T47D (cell line): ENCODE data around the gene WT1.
"Not testable (repeated sequence)": the region's sequence is repeated elsewhere in the genome, so short reads cannot be mapped to it uniquely, and the experiment has no call there.

Experiments
- DNase-seq, 2 experiments: peaks; one replicate each; pipeline versions ENCODE4 v3.0.0 to v3.0.0-alpha.2; 2011 to 2012; ENCODE audit warnings: low read depth in 1 of 2, low spot score in 1 of 2
- JUND ChIP-seq: IDR thresholded peaks from 2 replicates; pipeline ENCODE4 v1.6.1; 2012; ENCODE audit warnings: low read depth
- in situ Hi-C: cut with HindIII; loops from 2 replicates; pipeline ENCODE4 v1.10.0; 2016; ENCODE audit warnings: low sequenced_read_pairs, low pct_unique_long_range_greater_than_20kb

The WT1 gene

GRCh38 chr11:32385998-32386397, 49.3 kb downstream of the WT1 start:
- TF ChIP-seq JUND, result no peak
- peak; percentile 85 to 88 for DNase-seq

DNA sequence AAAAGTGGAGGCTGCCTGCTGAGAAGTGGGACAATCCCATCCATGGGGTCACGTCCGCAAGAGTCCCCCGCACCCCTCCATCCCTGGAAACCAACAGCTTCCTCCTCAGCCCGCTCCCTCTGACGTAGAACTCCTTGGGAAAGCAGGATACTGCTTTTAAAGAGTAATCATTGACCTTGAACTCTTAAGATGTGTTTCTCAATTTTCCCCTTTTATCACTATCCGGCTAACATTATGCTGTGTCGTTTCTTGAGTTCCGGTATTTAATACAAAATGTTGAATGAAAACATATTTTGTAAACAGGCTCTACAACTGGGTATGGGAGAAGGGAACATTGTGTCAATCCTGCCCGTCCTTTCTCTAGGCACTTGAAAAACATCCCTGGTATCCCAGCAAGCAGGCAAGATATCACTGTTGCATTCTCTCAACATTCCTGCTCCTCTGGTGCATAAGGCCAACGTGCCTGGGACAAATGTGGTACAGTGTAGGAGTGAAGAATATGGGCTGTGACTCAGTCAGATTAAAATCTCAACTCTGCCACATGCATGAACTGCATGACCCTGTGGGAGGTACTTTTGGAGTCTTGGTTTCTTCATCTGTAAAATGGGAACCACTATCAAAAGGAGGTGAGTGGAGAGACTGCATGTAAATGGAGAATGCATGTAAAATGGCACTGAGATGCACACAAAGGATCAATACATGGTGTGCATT, 52.8 kb downstream of the WT1 start:
- in situ Hi-C loops, result no loop called here
- no peak for TF ChIP-seq JUND
- DNase-seq, result no peak

More at GRCh38 chr11:32385998-32386397, 49.3 kb downstream of the WT1 start:
- in situ Hi-C loops, result no loop called here

DNA sequence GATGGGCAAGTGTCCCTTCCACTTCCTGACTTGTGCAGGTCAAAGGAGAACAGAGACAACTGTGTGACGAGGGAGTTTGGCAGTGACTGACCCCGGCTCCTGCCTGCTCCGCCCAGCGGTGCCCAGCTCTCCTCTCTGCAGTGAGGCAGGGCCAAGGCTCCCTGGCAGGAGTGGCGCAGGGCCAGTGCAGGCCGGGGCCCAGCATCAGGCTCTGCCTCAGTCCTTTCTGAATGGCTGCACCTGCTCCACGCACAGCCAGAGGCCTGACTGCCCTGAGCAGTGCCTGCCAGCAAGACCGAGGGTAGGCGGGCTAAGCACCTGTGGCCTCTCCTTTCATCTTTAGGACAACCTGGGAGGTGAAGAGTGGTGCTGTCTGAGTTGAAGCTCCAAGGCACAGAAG, 54.2 kb downstream of the WT1 start:
- in situ Hi-C loops, result no loop called here
- TF ChIP-seq JUND, result no peak
- no peak for DNase-seq

- in situ Hi-C loops, result no loop called here
- TF ChIP-seq JUND, result no peak
- DNase-seq, result no peak
These were observed 55.6 kb downstream of the WT1 start for GRCh38 chr11:32379719-32380118.

DNA sequence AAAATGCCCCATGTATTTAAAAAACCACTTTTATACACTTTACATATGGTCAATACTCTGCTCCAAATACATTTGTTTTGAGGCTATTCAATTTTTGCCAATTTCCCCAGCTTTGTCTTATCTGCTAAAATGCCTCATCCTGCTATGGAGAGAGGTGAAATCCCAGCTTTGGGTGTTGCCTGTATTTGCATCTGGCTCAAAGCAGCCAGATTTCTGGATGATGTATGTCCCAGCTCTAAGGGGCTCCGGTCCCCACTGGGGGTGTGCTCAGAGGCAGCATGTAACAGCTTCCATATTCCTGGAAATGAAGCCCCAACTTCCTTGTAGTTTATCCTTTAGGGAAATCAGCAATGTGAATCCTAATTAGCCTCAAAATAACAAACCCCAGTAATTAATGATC, 59.5 kb downstream of the WT1 start:
- no peak for TF ChIP-seq JUND
- DNase-seq, result no peak
- in situ Hi-C loops, result no loop called here

DNA sequence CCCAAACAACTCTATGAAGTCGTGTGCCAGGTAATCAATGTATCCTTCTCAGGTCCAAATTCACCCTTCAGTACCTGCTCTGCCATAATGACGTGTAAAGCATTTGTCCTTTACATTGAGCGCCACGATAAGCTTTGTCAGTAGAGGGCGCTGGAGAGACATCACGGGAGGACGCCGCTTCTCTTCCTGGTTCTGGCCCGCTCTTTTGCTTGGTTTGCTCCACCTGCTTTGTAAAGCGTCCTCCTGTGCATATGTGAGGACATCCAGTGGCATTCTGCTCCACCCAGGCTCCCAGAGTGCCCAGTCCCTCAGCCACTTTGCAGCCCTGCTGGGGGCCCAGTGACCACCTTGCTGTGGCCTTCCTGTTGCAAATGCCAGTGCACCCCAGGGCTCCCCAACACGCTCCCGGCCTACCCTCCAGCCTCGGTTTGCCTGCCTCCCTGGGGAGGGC, 61.1 kb downstream of the WT1 start:
- DNase-seq, result peak; percentile 63 to 94
- TF ChIP-seq JUND, result no peak
- in situ Hi-C loops, result no loop called here

DNA sequence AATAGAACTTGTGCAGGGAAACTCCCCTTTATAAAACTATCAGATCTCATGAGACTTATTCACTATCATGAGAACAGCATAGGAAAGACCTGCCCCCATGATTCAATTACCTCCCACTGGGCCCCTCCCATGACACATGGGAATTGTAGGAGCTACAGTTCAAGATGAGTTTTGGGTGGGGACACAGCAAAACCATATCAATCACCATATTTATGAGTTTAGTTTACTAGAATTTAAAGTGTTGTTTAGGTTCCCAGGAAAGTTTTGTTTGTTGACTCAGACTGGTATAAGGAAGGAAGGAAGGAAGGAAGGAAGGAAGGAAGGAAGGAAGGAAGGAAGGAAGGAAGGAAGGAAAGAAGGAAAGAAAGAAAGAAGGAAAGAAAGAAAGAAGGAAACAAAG, 65.4 kb downstream of the WT1 start:
- in situ Hi-C loops, DNase-seq: not testable (repeated sequence)

DNA sequence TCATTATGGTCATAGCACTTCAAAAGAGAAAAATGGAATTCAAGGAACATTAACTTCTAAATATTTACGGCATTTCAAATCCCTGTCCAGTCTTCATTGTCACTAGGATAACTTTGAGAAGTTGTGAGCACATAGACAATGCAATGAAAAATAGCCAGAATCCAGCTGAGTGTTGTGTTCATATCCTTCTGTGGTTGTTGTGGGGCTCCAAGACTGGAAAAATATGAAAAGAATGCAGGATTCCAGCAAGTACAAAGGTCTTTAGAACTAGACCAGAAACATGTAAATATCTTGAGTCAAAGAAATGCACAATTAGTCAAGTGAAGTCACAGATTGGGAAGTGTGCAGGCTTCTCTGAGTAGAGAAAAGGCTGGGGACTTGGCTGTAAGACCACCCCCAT, 68.7 kb downstream of the WT1 start:
- in situ Hi-C loops, result no loop called here
- no peak for TF ChIP-seq JUND
- DNase-seq, result no peak

- no peak for TF ChIP-seq JUND
- no peak for DNase-seq
- in situ Hi-C loops, result no loop called here
These were observed 70.1 kb downstream of the WT1 start for GRCh38 chr11:32365192-32365591.

- DNase-seq, result no peak
- TF ChIP-seq JUND, result no peak
- in situ Hi-C loops, result no loop called here
These were observed 76.6 kb downstream of the WT1 start for GRCh38 chr11:32358729-32359128.

GRCh38 chr11:32353884-32354283, 81.5 kb downstream of the WT1 start:
- no peak for TF ChIP-seq JUND
- DNase-seq, result no peak
- in situ Hi-C loops, result no loop called here

GRCh38 chr11:32348502-32348901, 86.8 kb downstream of the WT1 start:
- TF ChIP-seq JUND, result no peak
- in situ Hi-C loops, result no loop called here
- DNase-seq, result no peak

DNA sequence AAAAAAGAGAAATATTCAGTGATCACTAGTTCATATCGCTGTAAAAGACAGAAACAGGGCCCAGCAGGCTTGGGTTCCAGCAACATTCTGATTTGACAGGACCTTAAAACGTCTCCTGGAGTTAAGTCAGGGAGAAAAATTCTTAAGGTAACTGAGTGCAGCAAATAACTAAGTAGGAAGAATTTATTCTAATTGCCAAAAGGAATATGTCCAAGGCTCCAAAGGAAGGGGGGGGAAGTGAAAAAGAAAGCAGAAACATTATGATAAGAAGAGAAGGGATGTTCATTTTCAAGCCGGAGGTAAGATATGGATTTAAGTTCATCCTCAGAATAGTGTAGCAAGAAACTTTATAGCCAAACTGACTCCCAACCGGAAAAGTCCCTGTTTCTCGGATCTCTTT, 90.4 kb downstream of the WT1 start:
- DNase-seq, result no peak
- TF ChIP-seq JUND, result no peak
- in situ Hi-C loops, result no loop called here
